Psoas muscle (tissue), 8 donors: ENCODE data around the gene HIPK3. TPM values are rescaled to one million over a fixed set of nuclear protein-coding genes. Genes with fewer than 3 reads are reported as not detected.
"Not testable (repeated sequence)": the region's sequence is repeated elsewhere in the genome, so short reads cannot be mapped to it uniquely, and the experiment has no call there.

Experiments used
- ATAC-seq, 4 donors: fragments of 200-7000 bp; cut with Tn5 transposase; one replicate each; pipeline ENCODE4 v1.9.1; 2020; ENCODE audit warnings: moderate library complexity in 3 of 4, mild to moderate bottlenecking in 2 of 4
- DNase-seq, 2 donors: peaks; one replicate each; pipeline ENCODE4 v3.0.0-alpha.2; 2020
- H3K27ac ChIP-seq: fragments of 200-600 bp; one replicate; pipeline ENCODE4 v1.8.0; 2022
- H3K27me3 ChIP-seq, 3 donors: fragments of 200-600 bp in 1 of 3; one replicate each; pipeline versions ENCODE4 v1.6.1 to v1.8.0; 2013 to 2022; ENCODE audit warnings: low read length in 2 of 3, mild to moderate bottlenecking in 2 of 3, moderate library complexity in 1 of 3; ENCODE audit not compliant: insufficient read depth in 3 of 3
- H3K36me3 ChIP-seq, 2 donors: fragments of 200-600 bp in 1 of 2; one replicate each; pipeline versions ENCODE4 v1.6.1 to v1.8.0; 2013 to 2022; ENCODE audit warnings: low read depth in 1 of 2, mild to moderate bottlenecking in 1 of 2, moderate library complexity in 1 of 2; ENCODE audit not compliant: insufficient read depth in 1 of 2
- H3K4me1 ChIP-seq: fragments of 200-600 bp; one replicate; pipeline ENCODE4 v1.8.0; 2022
- H3K4me3 ChIP-seq: fragments of 200-600 bp; one replicate; pipeline ENCODE4 v1.8.0; 2022; ENCODE audit warnings: mild to moderate bottlenecking
- H3K9me3 ChIP-seq: fragments of 200-600 bp; one replicate; pipeline ENCODE4 v1.8.0; 2022
- CTCF ChIP-seq: fragments of 200-600 bp; IDR thresholded peaks from one replicate; pipeline ENCODE4 v1.8.0; 2022; ENCODE audit warnings: antibody characterized with exemption
- WGBS, 3 donors: extraction: QIAGEN DNeasy Blood & Tissue Kit; methylation state at CpG; one replicate each; pipeline versions ENCODE4 v1.1.6 to v1.1.7; 2013; 5-methylcytosine and 5-hydroxymethylcytosine counted together
- intact Hi-C, 2 donors: fragments of 100-400 bp; cut with DNase I; formaldehyde crosslinking; loops; one replicate each; pipeline versions ENCODE4 v1.11.0 to v1.14.2; 2022
- polyA plus RNA-seq, 3 donors: library from polyadenylated mRNA; stranded (reverse); fragments of 200-250 nt; gene quantifications; one replicate each; pipeline ENCODE4 v1.2.3, GENCODE V29; 2013
- total RNA-seq, 4 donors: library from RNA; stranded (reverse); fragmentation: NEBNext Ultra II Directional in 2 of 4; extraction: Animal tissue kit (Norgen Biotek cat#: 25700) in 2 of 4; gene quantifications; one replicate each; pipeline versions ENCODE4 v1.2.1 to v1.2.4, GENCODE V29; 2021 to 2023
- donor health status: healthy with polysubstance abuse.
- donor health status: DM: no; HTN: no; CAD: no; lungs with moderate emphysema.
- donor health status: Bipolar disorder and iron deficiency.
- donor health status: healthy.
- donor health status: DM: yes; HTN: yes; CAD: no.
- donor health status: DM: no; HTN: no; CAD: no.
- donor health status: DM: no; HTN: no; CAD: no.
- donor health status: DM: yes; HTN: yes; CAD: no.

The HIPK3 gene
- total and polyA plus RNA-seq, 7 donors = 7.8 to 155 (median 119) TPM

GRCh38 chr11:33242575-33242974, 14.6 kb upstream of the HIPK3 start:
- DNase-seq = no peak
- intact Hi-C loops = no loop called here
- no peak for ATAC-seq
- Histone ChIP-seq H3K27ac (no peak overlapping the region), H3K36me3 (no peaks in the 10 kb centered on the region), H3K4me3 (no peak overlapping the region), H3K27me3 (no peaks in the 10 kb centered on the region), H3K4me1 (no peaks in the 10 kb centered on the region), H3K9me3 (no peaks in the 10 kb centered on the region)
- no peak for TF ChIP-seq CTCF
- 80 to 94% (median 91%) methylated on average over 2 of the region's 2 CpGs for WGBS, 3 donors

- H3K4me3 ChIP-seq, intact Hi-C loops, H3K9me3 ChIP-seq, H3K36me3 ChIP-seq, H3K4me1 ChIP-seq, ATAC-seq, H3K27me3 ChIP-seq, DNase-seq, H3K27ac ChIP-seq: not testable (repeated sequence)
- WGBS, 3 donors = 95 to 98% (median 96%) methylated on average over 9 to 32 of the region's 35 CpGs
Observed at GRCh38 chr11:33243654-33244053, 13.5 kb upstream of the HIPK3 start.

GRCh38 chr11:33248416-33248971, 8.7 kb upstream of the HIPK3 start:
- intact Hi-C loops = no loop called here
- H3K27ac ChIP-seq = no peak overlapping the region
- no peak for TF ChIP-seq CTCF
- no peak overlapping the region for H3K4me3 ChIP-seq
- no peaks in the 10 kb centered on the region for H3K36me3 ChIP-seq
- H3K27me3 ChIP-seq = no peaks in the 10 kb centered on the region
- WGBS, 3 donors = 83 to 84% (median 83%) methylated on average over 6 of the region's 6 CpGs
- no peak for ATAC-seq
- H3K4me1 ChIP-seq = no peaks in the 10 kb centered on the region
- no peaks in the 10 kb centered on the region for H3K9me3 ChIP-seq
- DNase-seq = no peak

GRCh38 chr11:33256031-33256812, 959 bp upstream of the HIPK3 start:
- Histone ChIP-seq H3K4me3 (peak overlapping the region; percentile 95), H3K36me3 (no peaks in the 10 kb centered on the region), H3K9me3 (no peaks in the 10 kb centered on the region), H3K27ac (peak overlapping the region; percentile 100), H3K27me3 (no peaks in the 10 kb centered on the region), H3K4me1 (peaks cover 21% of the 10 kb centered on the region)
- intact Hi-C loops = loop anchor here (5.0 kb wide), 2 partner anchors 71 to 94 kb away; partner anchors contain the start of gene CSTF3 (in 2 of the 2)
- 54 to 65% (median 56%) methylated on average over 12 of the region's 12 CpGs for WGBS, 3 donors
- DNase-seq (no peak), ATAC-seq (no peak)
- TF ChIP-seq CTCF = no peak

GRCh38 chr11:33256813-33257159, 395 bp upstream of the HIPK3 start:
- WGBS, 3 donors = 2 to 4% (median 2%) methylated on average over 16 of the region's 16 CpGs
- H3K4me1 ChIP-seq = peaks cover 27% of the 10 kb centered on the region
- no peaks in the 10 kb centered on the region for H3K36me3 ChIP-seq
- intact Hi-C loops = loop anchor here (5.0 kb wide), 2 partner anchors 71 to 94 kb away; partner anchors contain the start of gene CSTF3 (in 2 of the 2)
- ATAC-seq (no peak), DNase-seq (no peak)
- H3K27ac ChIP-seq = peak overlapping the region; percentile 100
- TF ChIP-seq CTCF = no peak
- no peaks in the 10 kb centered on the region for H3K27me3 ChIP-seq
- H3K4me3 ChIP-seq = peak overlapping the region; percentile 95
- no peaks in the 10 kb centered on the region for H3K9me3 ChIP-seq
